ENCODE measurements around the gene BICD2.

BICD2 gene

DNA sequence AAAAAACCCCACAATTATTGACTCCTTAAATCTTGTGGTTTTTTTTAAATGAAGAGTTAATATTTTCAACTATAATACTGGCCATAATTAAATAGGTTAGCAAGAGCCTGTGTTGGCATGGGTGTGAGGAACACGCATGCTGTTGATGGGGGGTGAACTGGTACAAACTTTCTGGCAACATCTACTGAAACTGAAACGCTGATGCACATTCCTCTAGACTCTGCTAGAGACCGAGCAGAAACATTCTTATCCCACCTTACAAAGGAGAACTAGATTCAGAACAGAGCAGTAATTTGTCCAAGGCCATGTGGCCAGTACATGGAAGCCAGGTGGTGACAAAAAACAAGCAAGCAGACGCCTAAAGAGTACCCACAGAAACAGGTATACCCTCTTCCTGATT, 2.4 kb downstream of the BICD2 start:
- Histone ChIP-seq H3K79me1 (ENCODE audit: low read length) (peaks cover 40% of the 10 kb centered on the region), H2BK15ac (replicated peaks; ENCODE audit: low read depth) (no peak overlapping the region)

GRCh38 chr9:92761686-92762085, 2.9 kb downstream of the BICD2 start:
- Histone ChIP-seq H3K4me2 (ENCODE audit: low read length) (no peak overlapping the region), H3K79me2 (ENCODE audit: control insufficient read depth, insufficient read depth, low read length) (peaks cover 63% of the 10 kb centered on the region), H3K27ac (ENCODE audit: low read depth, low read length) (no peak overlapping the region), H3K4ac (ENCODE audit: low read depth, low read length) (no peak overlapping the region), H3K27me3 (ENCODE audit: insufficient read depth, low read length, poor library complexity) (no peaks in the 10 kb centered on the region), H2AK5ac (ENCODE audit: low read length) (no peak overlapping the region), H2BK15ac (replicated peaks; ENCODE audit: low read depth) (no peak overlapping the region), H3K56ac (ENCODE audit: low read length) (peak overlapping the region; percentile 53), H3K4me1 (ENCODE audit: control insufficient read depth, low read depth, low read length) (peaks cover 14% of the 10 kb centered on the region), H3K23ac (ENCODE audit: low read length) (no peak overlapping the region), H3K9ac (ENCODE audit: low read length) (peak overlapping the region; percentile 17), H2BK120ac (ENCODE audit: low read depth, low read length) (no peak overlapping the region), H3K79me1 (ENCODE audit: low read length) (peaks cover 40% of the 10 kb centered on the region), H3K4me3 (ENCODE audit: low read length) (no peak overlapping the region), H3K36me3 (ENCODE audit: control insufficient read depth, insufficient read depth, low read length) (no peaks in the 10 kb centered on the region), H4K5ac (ENCODE audit: low read length) (no peak overlapping the region), H3K18ac (ENCODE audit: low read length) (no peak overlapping the region), H4K8ac (ENCODE audit: low read depth, low read length) (no peak overlapping the region), H2BK5ac (ENCODE audit: low read length) (no peak overlapping the region)
- no peak for DNase-seq
- WGBS (ENCODE audit: extremely low coverage, insufficient coverage, low lambda C conversion rate) = no CpG with 5 or more reads among the region's 6 CpGs

More for the DNA sequence above, 2.4 kb downstream of the BICD2 start:
- Histone ChIP-seq H4K5ac (ENCODE audit: low read length) (no peak overlapping the region), H2BK5ac (ENCODE audit: low read length) (no peak overlapping the region), H3K27me3 (ENCODE audit: insufficient read depth, low read length, poor library complexity) (no peaks in the 10 kb centered on the region), H3K4me3 (ENCODE audit: low read length) (no peak overlapping the region), H3K4me2 (ENCODE audit: low read length) (peak overlapping the region; percentile 31), H2AK5ac (ENCODE audit: low read length) (no peak overlapping the region), H2BK120ac (ENCODE audit: low read depth, low read length) (no peak overlapping the region), H3K4ac (ENCODE audit: low read depth, low read length) (no peak overlapping the region), H3K36me3 (ENCODE audit: control insufficient read depth, insufficient read depth, low read length) (no peaks in the 10 kb centered on the region), H3K18ac (ENCODE audit: low read length) (no peak overlapping the region), H3K23ac (ENCODE audit: low read length) (no peak overlapping the region), H3K79me2 (ENCODE audit: control insufficient read depth, insufficient read depth, low read length) (peaks cover 59% of the 10 kb centered on the region), H3K4me1 (ENCODE audit: control insufficient read depth, low read depth, low read length) (peaks cover 14% of the 10 kb centered on the region), H3K56ac (ENCODE audit: low read length) (peak overlapping the region; percentile 42), H3K27ac (ENCODE audit: low read depth, low read length) (no peak overlapping the region), H4K8ac (ENCODE audit: low read depth, low read length) (no peak overlapping the region), H3K9ac (ENCODE audit: low read length) (peak overlapping the region; percentile 40)
- no peak for DNase-seq
- no CpG with 5 or more reads among the region's 4 CpGs for WGBS (ENCODE audit: extremely low coverage, insufficient coverage, low lambda C conversion rate)

GRCh38 chr9:92760494-92760893, 4.1 kb downstream of the BICD2 start:
- Histone ChIP-seq H3K79me2 (ENCODE audit: control insufficient read depth, insufficient read depth, low read length) (peaks cover 71% of the 10 kb centered on the region), H2BK15ac (replicated peaks; ENCODE audit: low read depth) (no peak overlapping the region), H3K56ac (ENCODE audit: low read length) (no peak overlapping the region), H3K9ac (ENCODE audit: low read length) (no peak overlapping the region), H3K79me1 (ENCODE audit: low read length) (peaks cover 44% of the 10 kb centered on the region), H3K18ac (ENCODE audit: low read length) (no peak overlapping the region), H3K4me3 (ENCODE audit: low read length) (no peak overlapping the region), H4K5ac (ENCODE audit: low read length) (no peak overlapping the region), H3K23ac (ENCODE audit: low read length) (no peak overlapping the region), H2BK120ac (ENCODE audit: low read depth, low read length) (no peak overlapping the region), H2BK5ac (ENCODE audit: low read length) (no peak overlapping the region), H3K4ac (ENCODE audit: low read depth, low read length) (no peak overlapping the region), H2AK5ac (ENCODE audit: low read length) (no peak overlapping the region), H4K8ac (ENCODE audit: low read depth, low read length) (no peak overlapping the region), H3K4me1 (ENCODE audit: control insufficient read depth, low read depth, low read length) (peaks cover 14% of the 10 kb centered on the region), H3K27me3 (ENCODE audit: insufficient read depth, low read length, poor library complexity) (no peaks in the 10 kb centered on the region), H3K27ac (ENCODE audit: low read depth, low read length) (no peak overlapping the region), H3K4me2 (ENCODE audit: low read length) (no peak overlapping the region), H3K36me3 (ENCODE audit: control insufficient read depth, insufficient read depth, low read length) (no peaks in the 10 kb centered on the region)
- WGBS (ENCODE audit: extremely low coverage, insufficient coverage, low lambda C conversion rate) = no CpG with 5 or more reads among the region's 3 CpGs
- DNase-seq = no peak

DNA sequence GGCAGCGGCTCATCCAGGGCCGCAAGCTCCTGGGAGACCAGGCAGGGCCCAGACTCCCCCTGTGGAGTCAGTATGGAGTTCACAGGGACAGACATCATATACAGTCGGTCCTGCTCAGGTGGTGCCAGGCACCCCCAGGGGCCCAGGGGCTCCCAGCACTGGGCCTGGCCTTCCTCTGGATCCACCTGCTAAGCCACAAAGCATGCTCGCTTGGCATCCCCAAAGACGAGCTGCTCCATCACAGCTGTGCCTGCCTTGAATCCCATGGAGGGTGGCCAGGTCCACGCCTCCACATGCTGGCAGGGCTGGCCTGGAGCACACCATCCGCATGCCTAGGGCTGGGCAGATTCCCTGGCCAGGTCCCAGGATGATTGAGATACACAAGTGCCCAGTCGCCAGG, 4.6 kb downstream of the BICD2 start:
- Histone ChIP-seq H2BK5ac (ENCODE audit: low read length) (no peak overlapping the region), H3K56ac (ENCODE audit: low read length) (no peak overlapping the region), H3K79me1 (ENCODE audit: low read length) (peaks cover 44% of the 10 kb centered on the region), H3K36me3 (ENCODE audit: control insufficient read depth, insufficient read depth, low read length) (no peaks in the 10 kb centered on the region), H3K4me2 (ENCODE audit: low read length) (no peak overlapping the region), H3K4me1 (ENCODE audit: control insufficient read depth, low read depth, low read length) (peaks cover 15% of the 10 kb centered on the region), H4K8ac (ENCODE audit: low read depth, low read length) (no peak overlapping the region), H3K4me3 (ENCODE audit: low read length) (no peak overlapping the region), H3K9ac (ENCODE audit: low read length) (no peak overlapping the region), H4K5ac (ENCODE audit: low read length) (no peak overlapping the region), H2AK5ac (ENCODE audit: low read length) (no peak overlapping the region), H2BK120ac (ENCODE audit: low read depth, low read length) (no peak overlapping the region), H3K4ac (ENCODE audit: low read depth, low read length) (no peak overlapping the region), H3K27ac (ENCODE audit: low read depth, low read length) (no peak overlapping the region), H3K79me2 (ENCODE audit: control insufficient read depth, insufficient read depth, low read length) (peaks cover 71% of the 10 kb centered on the region), H3K23ac (ENCODE audit: low read length) (peak overlapping the region; percentile 80), H3K27me3 (ENCODE audit: insufficient read depth, low read length, poor library complexity) (no peaks in the 10 kb centered on the region), H3K18ac (ENCODE audit: low read length) (no peak overlapping the region), H2BK15ac (replicated peaks; ENCODE audit: low read depth) (no peak overlapping the region)
- DNase-seq = no peak
- no CpG with 5 or more reads among the region's 8 CpGs for WGBS (ENCODE audit: extremely low coverage, insufficient coverage, low lambda C conversion rate)

- peaks cover 15% of the 10 kb centered on the region for H3K4me1 ChIP-seq (ENCODE audit: control insufficient read depth, low read depth, low read length)
- H3K4me3 ChIP-seq (ENCODE audit: low read length) = no peak overlapping the region
- no peak overlapping the region for H3K4me2 ChIP-seq (ENCODE audit: low read length)
- no peak overlapping the region for H2BK5ac ChIP-seq (ENCODE audit: low read length)
- H3K79me2 ChIP-seq (ENCODE audit: control insufficient read depth, insufficient read depth, low read length) = peaks cover 71% of the 10 kb centered on the region
- H3K27ac ChIP-seq (ENCODE audit: low read depth, low read length) = no peak overlapping the region
- no peak overlapping the region for H4K5ac ChIP-seq (ENCODE audit: low read length)
- H2BK120ac ChIP-seq (ENCODE audit: low read depth, low read length) = no peak overlapping the region
- H4K8ac ChIP-seq (ENCODE audit: low read depth, low read length) = no peak overlapping the region
- no peak overlapping the region for H2AK5ac ChIP-seq (ENCODE audit: low read length)
- no peak overlapping the region for H3K4ac ChIP-seq (ENCODE audit: low read depth, low read length)
- no peak for DNase-seq
- peaks cover 44% of the 10 kb centered on the region for H3K79me1 ChIP-seq (ENCODE audit: low read length)
- no peaks in the 10 kb centered on the region for H3K36me3 ChIP-seq (ENCODE audit: control insufficient read depth, insufficient read depth, low read length)
- H3K56ac ChIP-seq (ENCODE audit: low read length) = peak overlapping the region; percentile 49
- no peaks in the 10 kb centered on the region for H3K27me3 ChIP-seq (ENCODE audit: insufficient read depth, low read length, poor library complexity)
- H3K23ac ChIP-seq (ENCODE audit: low read length) = no peak overlapping the region
- WGBS (ENCODE audit: extremely low coverage, insufficient coverage, low lambda C conversion rate) = no CpG with 5 or more reads among the region's 2 CpGs
- no peak overlapping the region for H2BK15ac ChIP-seq (replicated peaks; ENCODE audit: low read depth)
- H3K9ac ChIP-seq (ENCODE audit: low read length) = no peak overlapping the region
- no peak overlapping the region for H3K18ac ChIP-seq (ENCODE audit: low read length)
These were observed 5.2 kb downstream of the BICD2 start for GRCh38 chr9:92759446-92759845.

- Histone ChIP-seq H3K23ac (ENCODE audit: low read length) (no peak overlapping the region), H4K8ac (ENCODE audit: low read depth, low read length) (no peak overlapping the region), H3K27ac (ENCODE audit: low read depth, low read length) (no peak overlapping the region), H3K4me2 (ENCODE audit: low read length) (no peak overlapping the region), H3K4ac (ENCODE audit: low read depth, low read length) (no peak overlapping the region), H2BK120ac (ENCODE audit: low read depth, low read length) (no peak overlapping the region), H3K56ac (ENCODE audit: low read length) (peak overlapping the region; percentile 2), H3K79me2 (ENCODE audit: control insufficient read depth, insufficient read depth, low read length) (peaks cover 63% of the 10 kb centered on the region), H2BK5ac (ENCODE audit: low read length) (no peak overlapping the region), H3K18ac (ENCODE audit: low read length) (no peak overlapping the region), H3K4me3 (ENCODE audit: low read length) (no peak overlapping the region), H2BK15ac (replicated peaks; ENCODE audit: low read depth) (no peak overlapping the region), H2AK5ac (ENCODE audit: low read length) (no peak overlapping the region), H4K5ac (ENCODE audit: low read length) (no peak overlapping the region), H3K9ac (ENCODE audit: low read length) (no peak overlapping the region), H3K36me3 (ENCODE audit: control insufficient read depth, insufficient read depth, low read length) (no peaks in the 10 kb centered on the region), H3K27me3 (ENCODE audit: insufficient read depth, low read length, poor library complexity) (no peaks in the 10 kb centered on the region), H3K4me1 (ENCODE audit: control insufficient read depth, low read depth, low read length) (peaks cover 11% of the 10 kb centered on the region), H3K79me1 (ENCODE audit: low read length) (peaks cover 30% of the 10 kb centered on the region)
- WGBS (ENCODE audit: extremely low coverage, insufficient coverage, low lambda C conversion rate) = no CpG with 5 or more reads among the region's 9 CpGs
- DNase-seq = no peak
These were observed 7.8 kb downstream of the BICD2 start for GRCh38 chr9:92756792-92757191.

All from mesendoderm (in vitro differentiated cells).